Prostate gland (tissue), 2 donors: ENCODE results near the gene PABPC5. TPM values are rescaled to one million over a fixed set of nuclear protein-coding genes. Genes with fewer than 3 reads are reported as not detected.
A peak's percentile ranks its signal among the peaks of the same experiment; 100 is the strongest.

Source experiments
- DNase-seq: peaks from one replicate; pipeline ENCODE4 v3.0.0-alpha.2; 2019; ENCODE audit warnings: low spot score
- H3K27ac ChIP-seq, 2 donors: fragments of 200-600 bp; sonication (generic); 2 replicates each; pipeline ENCODE4 v1.5.1; 2017 to 2019
- H3K27me3 ChIP-seq: fragments of 200-600 bp; sonication (generic); replicated peaks from 2 replicates; pipeline ENCODE4 v1.5.1; 2019; ENCODE audit not compliant: insufficient read depth
- H3K36me3 ChIP-seq, 2 donors: fragments of 200-600 bp; sonication (generic); 1 replicate in 1 of 2; 2 replicates in 1 of 2; pipeline versions ENCODE4 v1.5.1 to v1.8.1; 2017 to 2019
- H3K4me1 ChIP-seq: fragments of 200-600 bp; sonication (generic); replicated peaks from 2 replicates; pipeline ENCODE4 v1.5.1; 2019
- H3K4me3 ChIP-seq, 2 donors: fragments of 200-600 bp; sonication (generic); 2 replicates each; pipeline ENCODE4 v1.5.1; 2017 to 2019
- H3K9me3 ChIP-seq: fragments of 200-600 bp; sonication (generic); 2 replicates; pipeline ENCODE4 v1.5.1; 2017
- POLR2A ChIP-seq: fragments of 450-650 bp; IDR thresholded peaks from one replicate; pipeline ENCODE4 v1.6.1; 2016; ENCODE audit warnings: antibody characterized with exemption, mild to moderate bottlenecking
- POLR2AphosphoS5 ChIP-seq: sonication (generic); formaldehyde crosslinking; IDR thresholded peaks from one replicate; pipeline ENCODE4 v1.6.1; 2017; ENCODE audit warnings: antibody characterized with exemption
- WGBS: methylation state at CpG from one replicate; pipeline ENCODE4 v1.1.5; 2018; 5-methylcytosine and 5-hydroxymethylcytosine counted together
- intact Hi-C: fragments of 100-400 bp; cut with DNase I; formaldehyde crosslinking; loops from one replicate; pipeline ENCODE4 v1.14.2; 2022
- small RNA-seq, 2 donors: library from RNA; depleted of rRNA; stranded (forward); fragments of <200 nt; gene quantifications; one replicate each; pipeline ENCODE3, GENCODE V24; 2016
- total RNA-seq, 2 donors: library from RNA; depleted of rRNA; stranded (reverse); fragments of >200 nt; gene quantifications; one replicate each; pipeline ENCODE4 v1.1.0, GENCODE V29; 2016
- TF ChIP-seq, protein P1 (sequence below), 4 experiments: fragments of 200-600 bp in 2 of 4; fragments of 450-650 bp in 2 of 4; sonication (generic) in 2 of 4; IDR thresholded peaks; 1 replicate in 3 of 4; 2 replicates in 1 of 4; pipeline ENCODE4 v1.5.1; 2016 to 2019; ENCODE audit warnings: antibody characterized with exemption in 4 of 4, mild to moderate bottlenecking in 2 of 4, moderate library complexity in 2 of 4

Gene PABPC5
- total RNA-seq: 1 to 10 TPM; 3.1 TPM

DNA sequence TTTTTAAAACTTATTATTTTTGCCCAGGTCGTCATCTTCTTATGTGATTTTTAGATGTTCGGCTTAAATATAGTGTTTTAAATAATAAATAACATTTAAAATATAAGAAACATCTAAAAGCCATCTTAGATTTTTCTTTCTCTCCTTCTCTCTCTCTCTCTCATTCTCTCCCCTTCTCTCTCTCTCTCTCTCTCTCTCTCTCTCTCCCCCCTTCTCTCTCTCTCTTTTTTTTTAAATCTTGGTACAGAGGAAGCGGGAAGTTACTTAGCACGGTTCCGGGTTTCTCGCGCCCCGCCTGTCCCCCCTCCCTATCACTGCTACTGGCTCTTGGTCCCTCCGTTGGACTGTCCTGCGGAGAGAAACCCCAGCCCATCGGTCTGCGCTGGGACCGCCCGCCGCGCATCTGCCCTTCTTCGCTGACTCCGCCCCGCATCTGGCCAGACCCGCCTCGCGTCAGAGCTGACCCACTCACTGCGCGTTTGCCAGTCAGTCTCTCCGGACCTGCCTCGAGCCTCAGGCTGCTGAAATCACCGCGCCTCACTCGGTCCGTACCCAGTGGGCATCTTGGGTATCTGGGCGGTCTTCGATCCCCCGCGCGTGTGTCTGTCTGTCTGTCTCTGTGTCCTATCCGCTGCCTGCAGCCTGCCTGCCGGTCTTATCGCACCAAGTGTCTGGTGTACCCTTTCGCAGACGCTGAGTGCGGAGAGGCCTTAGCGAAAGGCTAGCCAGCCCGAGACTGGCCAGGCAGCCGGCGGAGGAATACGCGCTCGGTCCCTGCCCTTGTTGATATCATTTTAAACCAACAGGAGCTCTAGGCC is at the start of gene PABPC5:
Gene PABPC5 (plus strand): TSS at position 489 of the 818 bp plus-strand sequence. CDS start 739 bp downstream, outside the sequence.
- intact Hi-C loops: no loop called here
- TF ChIP-seq POLR2AphosphoS5: peak; percentile 22
- TF ChIP-seq, protein P1, sequence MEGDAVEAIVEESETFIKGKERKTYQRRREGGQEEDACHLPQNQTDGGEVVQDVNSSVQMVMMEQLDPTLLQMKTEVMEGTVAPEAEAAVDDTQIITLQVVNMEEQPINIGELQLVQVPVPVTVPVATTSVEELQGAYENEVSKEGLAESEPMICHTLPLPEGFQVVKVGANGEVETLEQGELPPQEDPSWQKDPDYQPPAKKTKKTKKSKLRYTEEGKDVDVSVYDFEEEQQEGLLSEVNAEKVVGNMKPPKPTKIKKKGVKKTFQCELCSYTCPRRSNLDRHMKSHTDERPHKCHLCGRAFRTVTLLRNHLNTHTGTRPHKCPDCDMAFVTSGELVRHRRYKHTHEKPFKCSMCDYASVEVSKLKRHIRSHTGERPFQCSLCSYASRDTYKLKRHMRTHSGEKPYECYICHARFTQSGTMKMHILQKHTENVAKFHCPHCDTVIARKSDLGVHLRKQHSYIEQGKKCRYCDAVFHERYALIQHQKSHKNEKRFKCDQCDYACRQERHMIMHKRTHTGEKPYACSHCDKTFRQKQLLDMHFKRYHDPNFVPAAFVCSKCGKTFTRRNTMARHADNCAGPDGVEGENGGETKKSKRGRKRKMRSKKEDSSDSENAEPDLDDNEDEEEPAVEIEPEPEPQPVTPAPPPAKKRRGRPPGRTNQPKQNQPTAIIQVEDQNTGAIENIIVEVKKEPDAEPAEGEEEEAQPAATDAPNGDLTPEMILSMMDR (IDR thresholded peaks at IDR 0.05): no peak
- peak within 1 kb of the TSS; percentile 27 to 31 for H3K4me3 ChIP-seq
- DNase-seq: peak; percentile 33
- H3K27ac ChIP-seq: peak within 1 kb of the TSS; percentile 58 to 65
- no peaks in the 10 kb centered on the region for H3K9me3 ChIP-seq
- H3K4me1 ChIP-seq: no peaks in the 10 kb centered on the region
- H3K36me3 ChIP-seq: no peaks in the 10 kb centered on the region
- 7% methylated on average over 23 of the region's 48 CpGs for WGBS
- no peaks in the 10 kb centered on the region for H3K27me3 ChIP-seq

DNA sequence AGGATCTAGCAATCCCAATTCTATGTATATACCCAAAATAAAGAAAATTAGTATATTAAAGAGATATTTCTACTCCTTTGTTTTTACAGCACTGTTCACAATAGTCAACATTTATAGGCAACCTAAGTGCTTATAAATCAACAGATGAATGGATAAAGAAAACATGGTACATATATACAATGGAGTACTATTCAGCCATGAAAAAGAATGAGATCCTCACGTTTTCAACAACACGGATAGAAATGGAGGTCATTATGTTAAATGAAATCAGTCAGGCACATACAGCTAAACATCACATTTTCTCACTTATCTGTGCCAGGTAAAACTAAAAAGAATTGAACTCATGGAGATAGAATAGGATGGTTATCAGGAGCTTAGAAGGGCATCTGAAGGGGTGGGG is 45.6 kb upstream of the PABPC5 start:
- no peak for DNase-seq
- Histone ChIP-seq H3K27ac (no peak overlapping the region), H3K4me1 (no peaks in the 10 kb centered on the region), H3K4me3 (no peak overlapping the region), H3K9me3 (no peaks in the 10 kb centered on the region), H3K36me3 (no peaks in the 10 kb centered on the region), H3K27me3 (no peaks in the 10 kb centered on the region)
- 92% methylated on average over 2 of the region's 2 CpGs for WGBS
- intact Hi-C loops: no loop called here
- TF ChIP-seq POLR2A: no peak
- no peak for TF ChIP-seq POLR2AphosphoS5
- TF ChIP-seq, protein P1 (IDR thresholded peaks at IDR 0.05): no peak

DNA sequence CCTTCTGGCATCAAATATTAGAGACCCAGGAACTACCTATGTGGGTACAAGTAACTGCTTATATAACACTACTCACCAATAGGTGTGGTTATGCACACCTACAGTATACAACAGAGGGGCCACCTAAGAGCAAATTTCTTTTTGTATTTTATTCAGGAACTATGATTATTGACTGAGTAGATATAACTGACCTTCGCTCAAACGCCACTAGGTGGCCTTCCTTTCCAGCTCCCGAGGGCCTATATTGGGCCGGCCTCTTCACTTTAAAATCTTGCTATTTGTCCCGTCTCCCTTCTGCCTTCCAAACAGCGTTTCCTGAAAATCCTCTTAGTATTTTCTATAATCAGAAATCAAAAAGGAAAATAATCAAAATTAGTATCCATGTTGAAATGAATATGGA is 19.9 kb upstream of the PABPC5 start:
- no peaks in the 10 kb centered on the region for H3K27me3 ChIP-seq
- H3K27ac ChIP-seq: no peak overlapping the region
- no peaks in the 10 kb centered on the region for H3K4me1 ChIP-seq
- WGBS: 43% methylated on average over 6 of the region's 6 CpGs
- DNase-seq: no peak
- no peak for TF ChIP-seq POLR2A
- TF ChIP-seq, protein P1 (IDR thresholded peaks at IDR 0.05): peak in 2 of 4 experiments; percentile 7 to 15
- intact Hi-C loops: no loop called here
- H3K4me3 ChIP-seq: no peak overlapping the region
- no peaks in the 10 kb centered on the region for H3K36me3 ChIP-seq
- H3K9me3 ChIP-seq: no peaks in the 10 kb centered on the region

DNA sequence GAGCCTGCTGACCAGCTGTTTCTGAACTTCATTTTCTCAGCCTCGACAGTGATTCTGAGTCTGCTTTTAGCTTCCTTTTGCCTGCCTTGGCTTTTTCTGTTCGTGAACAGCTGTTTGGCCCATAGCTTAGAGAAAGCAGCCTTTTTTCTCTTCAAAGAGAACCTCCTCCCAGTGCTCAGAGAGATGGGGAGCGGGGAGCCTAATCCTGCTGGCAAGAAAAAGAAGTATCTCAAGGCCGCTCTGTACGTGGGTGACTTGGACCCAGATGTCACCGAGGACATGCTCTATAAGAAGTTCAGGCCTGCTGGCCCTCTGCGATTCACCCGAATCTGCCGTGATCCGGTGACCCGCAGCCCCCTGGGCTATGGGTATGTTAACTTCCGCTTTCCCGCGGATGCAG is 756 bp downstream of the PABPC5 start:
- peak overlapping the region; percentile 27 to 31 for H3K4me3 ChIP-seq
- H3K27me3 ChIP-seq: no peaks in the 10 kb centered on the region
- H3K27ac ChIP-seq: peak overlapping the region; percentile 58 to 65
- no peaks in the 10 kb centered on the region for H3K4me1 ChIP-seq
- WGBS: 50% methylated on average over 14 of the region's 14 CpGs
- H3K36me3 ChIP-seq: no peaks in the 10 kb centered on the region
- intact Hi-C loops: no loop called here
- no peak for TF ChIP-seq POLR2A
- TF ChIP-seq, protein P1 (IDR thresholded peaks at IDR 0.05): no peak
- no peaks in the 10 kb centered on the region for H3K9me3 ChIP-seq
- no peak for DNase-seq

Small RNA genes lying within 50 kb of the gene (small RNA-seq; reads per million reads assigned to genes)
- gene AL662874.1: 0 reads per million in 2 donors
